HG02610 (cell line): ENCODE results near the gene CRKL.

Experiments
- ATAC-seq: cut with Tn5 transposase; IDR thresholded peaks from one replicate; pipeline ENCODE4 v1.9.1; 2021; ENCODE audit warnings: mild to moderate bottlenecking, moderate library complexity; ENCODE audit not compliant: unreplicated experiment

CRKL gene

GRCh38 chr22:20980523-20980922, 63.3 kb downstream of the CRKL start:
- no peak for ATAC-seq

GRCh38 chr22:20980938-20981722, 63.9 kb downstream of the CRKL start:
- no peak for ATAC-seq

DNA sequence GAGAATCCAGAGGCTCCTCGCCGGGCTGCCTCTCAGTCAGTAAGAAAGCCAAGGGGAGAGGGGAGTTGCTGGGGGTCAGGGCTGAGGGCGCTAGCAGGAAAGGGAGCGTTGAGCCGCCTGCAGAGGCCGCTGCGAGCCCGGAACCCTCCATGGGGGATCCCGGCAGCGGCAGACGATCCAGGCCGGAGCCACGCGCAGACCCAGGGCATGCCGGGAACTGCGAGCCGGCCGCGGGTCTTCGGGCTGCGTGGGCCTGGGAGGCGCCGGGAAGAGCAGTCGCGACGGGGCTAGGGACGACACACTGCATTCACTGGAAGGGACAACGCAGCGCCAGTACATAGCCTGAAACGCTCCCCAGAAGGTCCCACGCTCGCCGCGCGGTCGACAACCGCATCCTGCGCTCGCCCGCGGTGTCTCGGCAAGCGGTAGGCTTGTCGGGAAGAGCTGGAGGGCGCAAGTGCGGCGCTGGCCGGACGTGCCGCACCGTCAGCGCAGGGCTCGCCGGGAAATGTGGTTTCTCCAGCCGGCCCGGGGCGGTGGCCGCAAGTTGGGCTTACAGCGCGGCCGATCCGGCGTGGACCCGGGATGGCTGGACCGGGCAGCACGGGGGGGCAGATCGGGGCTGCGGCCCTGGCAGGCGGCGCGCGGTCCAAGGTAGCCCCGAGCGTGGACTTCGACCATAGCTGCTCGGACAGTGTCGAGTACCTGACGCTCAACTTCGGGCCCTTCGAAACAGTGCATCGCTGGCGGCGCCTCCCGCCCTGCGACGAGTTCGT, 64.8 kb downstream of the CRKL start, which contains the start of gene LZTR1:
TSS of gene LZTR1 (plus strand) at position 511 of the 776 bp plus-strand sequence. CDS start at position 586, 75 bp downstream.
- peak; percentile 75 for ATAC-seq

- ATAC-seq = no peak
Observed at GRCh38 chr22:20982563-20982882, 65.3 kb downstream of the CRKL start.

- no peak for ATAC-seq
Observed at GRCh38 chr22:20983081-20983771, 66.0 kb downstream of the CRKL start.

DNA sequence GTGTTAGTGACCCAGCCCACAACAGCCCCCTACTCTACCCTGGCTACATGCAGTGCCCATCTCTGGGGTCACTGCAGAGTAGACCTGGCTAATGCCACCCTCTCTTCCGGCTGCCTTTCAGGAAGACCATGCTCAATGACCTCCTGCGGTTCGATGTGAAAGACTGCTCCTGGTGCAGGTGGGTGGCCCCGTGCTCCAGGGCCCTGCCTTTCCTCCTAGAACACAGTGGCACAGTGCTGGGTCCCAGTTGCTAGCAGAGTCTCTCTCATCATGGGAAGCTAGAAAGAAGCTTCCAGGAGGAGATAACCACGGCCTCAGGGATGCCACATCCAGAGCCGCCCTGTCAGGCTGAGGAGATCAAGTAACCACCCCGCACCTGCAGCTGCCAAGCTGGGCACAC, 68.5 kb downstream of the CRKL start:
- no peak for ATAC-seq

GRCh38 chr22:20986365-20986764, 69.2 kb downstream of the CRKL start:
- no peak for ATAC-seq

GRCh38 chr22:20987375-20987774, 70.2 kb downstream of the CRKL start:
- no peak for ATAC-seq

DNA sequence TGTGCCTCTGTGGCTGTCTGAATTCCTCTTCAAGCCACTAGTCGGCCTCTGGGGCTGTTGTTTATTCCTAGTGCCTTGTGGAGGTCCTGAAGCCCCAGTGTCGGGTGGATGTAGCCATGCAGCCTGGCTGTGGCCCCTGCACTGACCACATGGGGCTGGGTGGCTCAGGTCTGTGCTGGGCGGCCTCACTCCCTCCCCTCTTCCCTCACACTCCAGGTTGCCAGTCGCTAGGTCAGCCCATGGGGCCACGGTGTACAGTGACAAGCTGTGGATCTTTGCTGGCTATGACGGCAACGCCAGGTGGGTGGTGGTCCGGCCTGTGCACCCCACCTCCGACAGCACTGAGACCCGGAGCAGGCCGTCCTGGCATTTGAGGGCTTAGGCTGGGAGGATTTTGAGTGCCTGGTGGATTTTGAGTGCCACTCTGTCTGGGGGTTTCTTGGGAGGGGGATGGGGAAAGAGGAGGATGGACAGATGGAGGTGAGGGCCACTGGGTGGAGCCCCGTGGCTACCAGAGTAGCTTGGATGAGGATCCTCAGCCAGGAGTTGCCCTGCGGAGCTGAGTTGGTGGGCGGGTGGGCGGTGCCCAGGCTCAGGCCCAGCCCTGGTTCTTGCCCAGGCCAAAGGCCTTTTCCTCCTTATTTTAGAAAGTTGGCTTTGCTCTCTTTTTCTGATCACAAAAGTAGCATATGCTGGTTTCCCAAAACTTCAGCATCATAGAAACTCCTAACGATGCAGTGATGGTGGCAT, 71.5 kb downstream of the CRKL start:
- ATAC-seq = no peak

DNA sequence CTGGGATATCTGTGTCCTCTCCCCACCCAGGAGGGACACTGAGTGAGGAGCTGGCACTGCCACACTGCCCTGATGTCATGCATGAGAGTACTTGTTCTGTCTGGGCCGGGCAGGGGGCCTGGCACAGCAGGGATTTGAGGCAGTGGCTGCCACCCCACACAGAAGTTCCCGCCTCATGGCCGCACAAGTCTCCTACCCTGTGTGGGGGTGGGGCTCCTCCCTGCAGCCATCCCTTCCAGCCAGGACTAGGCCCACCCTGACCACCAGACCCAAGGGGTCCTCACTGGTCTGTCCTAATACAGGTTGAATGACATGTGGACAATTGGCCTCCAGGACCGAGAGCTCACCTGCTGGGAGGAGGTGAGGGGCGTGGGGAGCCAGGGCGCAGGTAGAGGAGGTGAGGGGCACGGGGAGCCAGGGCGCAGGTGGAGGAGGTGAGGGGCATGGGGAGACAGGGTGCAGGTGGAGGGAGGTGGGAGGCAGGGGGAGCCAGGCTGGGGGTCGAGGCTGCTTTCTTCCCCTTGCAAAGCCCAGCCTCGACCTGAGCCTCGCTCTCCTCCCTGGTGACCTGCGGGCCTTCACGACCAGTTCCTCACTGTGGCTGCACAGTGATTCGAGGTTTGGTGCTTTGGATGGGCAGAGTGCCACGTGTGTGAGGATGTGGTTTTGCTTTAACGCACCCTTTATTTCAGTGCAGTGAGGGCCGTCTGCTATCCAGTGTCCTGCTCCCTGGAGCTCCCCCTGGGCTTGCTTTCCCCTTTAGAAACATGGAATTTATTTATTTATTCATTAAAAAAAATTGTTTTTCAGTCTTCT, 72.3 kb downstream of the CRKL start:
- no peak for ATAC-seq

DNA sequence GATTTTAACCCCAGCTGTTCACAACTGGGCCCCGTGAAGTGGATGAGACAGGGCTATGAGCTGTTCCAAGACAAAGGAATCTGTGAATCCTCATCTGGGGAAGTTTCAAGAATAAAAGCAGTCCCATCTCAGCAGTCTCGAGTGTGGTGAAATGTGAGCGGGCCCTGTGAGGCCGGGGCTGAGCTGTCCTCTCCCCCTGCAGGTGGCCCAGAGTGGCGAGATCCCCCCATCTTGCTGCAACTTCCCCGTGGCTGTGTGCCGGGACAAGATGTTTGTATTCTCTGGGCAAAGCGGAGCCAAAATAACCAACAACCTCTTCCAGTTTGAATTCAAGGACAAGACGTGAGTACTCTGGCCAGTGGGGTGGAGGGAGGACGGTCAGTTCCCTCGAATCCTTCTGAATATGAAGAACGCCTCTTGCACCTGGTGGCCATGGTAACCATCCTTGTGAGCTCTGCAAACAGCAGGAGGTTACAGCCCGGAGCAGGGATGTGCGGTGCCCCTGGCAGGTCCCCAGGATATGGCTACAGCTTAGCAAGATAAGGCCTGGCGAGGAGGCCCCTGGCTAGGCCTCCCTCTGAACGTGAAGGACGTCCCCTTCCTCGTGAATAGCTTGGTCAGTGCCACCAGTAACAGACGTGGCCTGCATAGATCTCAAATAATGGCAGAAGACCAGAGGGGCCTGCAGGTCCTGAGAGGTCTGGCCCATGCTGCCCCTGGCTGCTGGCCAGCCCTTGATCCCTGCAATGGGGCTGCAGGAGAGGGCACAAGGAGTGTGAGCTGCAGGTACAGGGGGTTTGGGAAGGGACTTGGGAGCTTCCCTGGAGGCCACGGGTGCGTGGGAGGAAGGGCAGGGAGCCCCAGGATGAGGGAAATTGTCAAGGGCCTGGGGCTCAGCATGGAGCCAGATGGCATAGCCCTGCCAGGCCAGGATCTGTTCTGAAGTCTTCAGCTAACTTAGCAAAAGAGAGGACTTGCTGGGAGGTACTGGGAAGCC, 73.3 kb downstream of the CRKL start:
- ATAC-seq = no peak

DNA sequence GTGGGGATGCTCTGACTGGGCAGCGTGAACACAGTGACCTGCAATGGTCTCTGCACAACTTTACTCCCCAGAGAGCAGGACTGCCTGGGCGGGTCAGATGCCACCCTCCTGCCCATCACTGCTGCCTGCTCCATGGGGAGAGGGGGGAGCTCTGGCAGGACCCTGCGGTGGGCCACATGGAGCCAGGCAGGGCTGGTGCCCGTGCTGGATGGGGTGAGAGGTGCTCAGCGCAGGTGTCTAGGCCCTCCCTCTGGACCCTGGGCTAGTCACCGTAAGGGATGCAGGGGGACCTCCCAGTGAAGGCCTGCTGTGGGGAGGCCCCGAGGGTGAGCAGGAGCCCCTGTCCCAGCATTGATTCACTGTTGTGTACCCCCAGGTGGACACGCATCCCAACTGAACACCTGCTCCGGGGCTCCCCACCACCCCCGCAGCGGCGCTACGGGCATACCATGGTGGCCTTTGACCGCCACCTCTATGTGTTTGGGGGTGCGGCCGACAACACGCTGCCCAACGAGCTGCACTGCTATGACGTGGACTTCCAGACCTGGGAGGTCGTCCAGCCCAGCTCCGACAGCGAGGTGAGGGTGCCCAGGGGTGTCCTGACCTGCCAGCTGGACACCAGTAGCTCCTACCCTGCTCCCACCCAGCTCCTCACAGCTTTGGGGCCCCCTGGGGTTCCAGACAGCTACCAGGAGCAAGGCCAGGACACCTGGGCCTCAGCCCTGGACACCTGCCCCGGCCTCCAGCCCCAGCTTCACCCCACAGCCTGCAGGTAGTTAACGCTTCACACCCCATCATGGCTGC, 74.2 kb downstream of the CRKL start:
- no peak for ATAC-seq

- no peak for ATAC-seq
Observed at GRCh38 chr22:20992056-20992442, 74.8 kb downstream of the CRKL start.

GRCh38 chr22:20992456-20993303, 75.5 kb downstream of the CRKL start:
- ATAC-seq = no peak

GRCh38 chr22:20993304-20994127, 76.3 kb downstream of the CRKL start:
- ATAC-seq = no peak

DNA sequence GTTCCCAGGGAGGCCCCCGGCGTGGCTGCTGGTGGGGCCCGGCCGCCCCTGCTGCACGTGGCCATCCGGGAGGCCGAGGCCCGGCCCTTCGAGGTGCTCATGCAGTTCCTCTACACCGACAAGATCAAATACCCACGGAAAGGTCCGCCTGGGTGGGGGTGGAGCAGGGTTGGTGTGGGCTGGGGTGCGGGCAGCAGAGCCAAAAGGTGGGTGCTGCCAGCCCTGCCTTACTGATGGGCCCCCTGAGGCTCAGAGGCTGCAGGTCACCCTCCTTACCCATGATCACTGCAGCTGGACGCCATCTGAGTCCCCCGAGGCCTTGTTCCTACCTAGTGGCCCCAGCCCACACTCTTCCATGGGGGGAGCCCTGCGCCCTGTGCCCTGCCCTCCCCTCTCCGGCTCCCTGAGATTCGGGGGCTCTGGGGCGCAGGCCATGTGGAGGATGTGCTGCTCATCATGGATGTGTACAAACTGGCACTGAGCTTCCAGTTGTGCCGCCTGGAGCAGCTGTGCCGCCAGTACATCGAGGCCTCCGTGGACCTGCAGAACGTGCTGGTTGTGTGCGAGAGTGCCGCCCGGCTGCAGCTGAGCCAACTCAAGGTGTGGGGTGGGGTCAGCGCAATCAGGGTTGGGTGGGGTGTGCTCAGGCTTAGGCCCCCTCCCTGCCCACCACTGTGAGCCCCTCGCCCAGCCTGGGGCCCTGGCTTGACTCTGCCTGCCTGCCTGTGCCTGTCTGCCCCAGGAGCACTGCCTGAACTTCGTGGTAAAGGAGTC, 77.1 kb downstream of the CRKL start:
- ATAC-seq = no peak
